Measurements from ENCODE around the gene ARSG.

- TF ChIP-seq CTCF (conservative IDR thresholded peaks at IDR 0.05; ENCODE audit: low read depth in 2 of 2) (no peak), EZH2phosphoT487 (IDR thresholded peaks at IDR 0.05; ENCODE audit: unreplicated experiment) (no peak)
These were observed 152.7 kb downstream of the ARSG start for GRCh38 chr17:68443972-68444464.
